Ovary (tissue), 3 donors: ENCODE data around the gene DNAI2.

Experiments
- CTCF ChIP-seq, 3 donors: fragments of 450-650 bp in 2 of 3; fragments of 200-600 bp in 1 of 3; IDR thresholded peaks; one replicate each; pipeline versions ENCODE4 v1.5.1 to v1.8.0; 2016 to 2022; ENCODE audit warnings: antibody characterized with exemption in 3 of 3, mild to moderate bottlenecking in 1 of 3
- EP300 ChIP-seq: sonication (generic); formaldehyde crosslinking; IDR thresholded peaks from one replicate; pipeline ENCODE4 v1.6.1; 2017; ENCODE audit warnings: antibody characterized with exemption
- POLR2A ChIP-seq: fragments of 450-650 bp; IDR thresholded peaks from one replicate; pipeline ENCODE4 v1.6.1; 2017; ENCODE audit warnings: antibody characterized with exemption, mild to moderate bottlenecking, moderate library complexity
- donor health status: DM: no; HTN: no; CAD: no.

DNA sequence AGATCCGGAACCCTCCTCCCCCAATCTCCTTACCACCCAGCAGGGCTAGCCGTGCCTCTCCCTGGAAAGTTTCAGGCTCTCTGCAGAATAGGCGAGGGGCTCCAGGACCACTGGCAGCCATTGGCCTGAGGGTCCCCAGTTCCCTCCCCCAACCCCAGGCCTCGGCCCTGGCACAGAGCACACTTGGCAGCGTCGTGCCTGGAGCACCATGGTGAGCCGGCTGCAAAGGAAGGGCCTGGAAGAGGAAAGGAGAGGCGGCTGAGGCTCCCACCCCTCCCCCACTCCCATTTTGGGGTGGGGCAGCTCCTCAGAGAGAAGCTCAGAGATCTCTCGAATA lies 88.0 kb downstream of the DNAI2 start:
- no peak for TF ChIP-seq CTCF (IDR thresholded peaks at IDR 0.05)
- TF ChIP-seq POLR2A, result no peak
- no peak for TF ChIP-seq EP300
